Measurements from ENCODE around the gene TMEM43.

DNA sequence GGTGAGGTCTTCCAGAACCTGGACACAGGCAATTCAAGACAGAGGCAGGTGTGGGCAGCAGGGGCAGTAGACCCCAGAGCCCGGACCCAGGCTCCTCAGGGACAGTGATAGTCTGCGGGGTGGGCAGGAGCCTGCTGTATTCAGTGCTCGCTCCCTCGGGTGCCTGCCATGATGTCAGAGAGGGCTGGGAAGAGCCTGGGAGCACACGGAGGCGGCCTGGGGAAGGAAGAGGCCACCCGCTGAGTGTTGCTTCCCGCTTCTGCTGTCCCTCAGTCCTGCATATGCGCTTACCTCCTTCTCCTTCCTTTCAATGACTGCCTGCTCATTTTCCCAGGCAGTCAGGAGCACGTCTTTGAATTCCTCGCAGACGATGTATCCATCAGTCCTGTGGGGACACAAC, 22.8 kb downstream of the TMEM43 start:
- TF ChIP-seq ZNF366 (tag by site-specific recombination; conservative IDR thresholded peaks at IDR 0.05) (no peak), ZNF660 (tag by site-specific recombination; IDR thresholded peaks at IDR 0.05) (no peak), ZNF785 (tag by site-specific recombination; IDR thresholded peaks at IDR 0.05) (no peak), ZFP3 (tag by site-specific recombination; IDR thresholded peaks at IDR 0.05; ENCODE audit: low read depth) (no peak), ZNF19 (tag by site-specific recombination; IDR thresholded peaks at IDR 0.05; ENCODE audit: low read depth) (no peak), ZNF239 (tag by site-specific recombination; IDR thresholded peaks at IDR 0.05) (no peak)
